Panc1 (cell line): Measurements from ENCODE around the gene HABP2.

Experiments
- TCF7L2 ChIP-seq: IDR thresholded peaks from 2 replicates; pipeline ENCODE4 v1.6.1; 2011; ENCODE audit warnings: mild to moderate bottlenecking, low read depth, low read length, inconsistent platforms
- TF ChIP-seq, protein P1 (sequence below), 2 experiments: IDR thresholded peaks; 2 replicates each; pipeline ENCODE4 v1.6.1; 2011 to 2012; ENCODE audit warnings: low read depth in 2 of 2, control low read depth in 1 of 2, low read length in 1 of 2, mild to moderate bottlenecking in 1 of 2, moderate library complexity in 1 of 2; ENCODE audit not compliant: insufficient read depth in 1 of 2

DNA sequence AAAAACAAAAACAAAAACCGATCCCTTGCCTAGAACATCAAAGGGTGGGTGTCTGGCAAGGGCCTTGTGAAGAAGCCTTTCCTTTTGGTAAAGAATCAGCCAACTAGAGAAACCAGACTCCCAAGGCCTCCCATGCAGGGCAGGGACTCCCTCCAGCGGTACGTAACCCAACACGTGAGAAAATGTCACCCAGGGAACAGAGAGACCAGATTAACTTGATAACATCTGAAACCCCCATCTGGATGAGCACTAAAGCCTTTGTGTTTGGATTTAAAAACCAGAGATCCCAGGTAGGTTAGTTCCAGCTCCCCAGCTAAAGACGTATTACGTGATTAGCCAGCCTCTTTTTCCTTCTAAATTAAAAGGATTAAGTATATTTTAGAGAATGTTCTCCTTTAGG is 3.0 kb upstream of the HABP2 start:
- TF ChIP-seq, protein P1, sequence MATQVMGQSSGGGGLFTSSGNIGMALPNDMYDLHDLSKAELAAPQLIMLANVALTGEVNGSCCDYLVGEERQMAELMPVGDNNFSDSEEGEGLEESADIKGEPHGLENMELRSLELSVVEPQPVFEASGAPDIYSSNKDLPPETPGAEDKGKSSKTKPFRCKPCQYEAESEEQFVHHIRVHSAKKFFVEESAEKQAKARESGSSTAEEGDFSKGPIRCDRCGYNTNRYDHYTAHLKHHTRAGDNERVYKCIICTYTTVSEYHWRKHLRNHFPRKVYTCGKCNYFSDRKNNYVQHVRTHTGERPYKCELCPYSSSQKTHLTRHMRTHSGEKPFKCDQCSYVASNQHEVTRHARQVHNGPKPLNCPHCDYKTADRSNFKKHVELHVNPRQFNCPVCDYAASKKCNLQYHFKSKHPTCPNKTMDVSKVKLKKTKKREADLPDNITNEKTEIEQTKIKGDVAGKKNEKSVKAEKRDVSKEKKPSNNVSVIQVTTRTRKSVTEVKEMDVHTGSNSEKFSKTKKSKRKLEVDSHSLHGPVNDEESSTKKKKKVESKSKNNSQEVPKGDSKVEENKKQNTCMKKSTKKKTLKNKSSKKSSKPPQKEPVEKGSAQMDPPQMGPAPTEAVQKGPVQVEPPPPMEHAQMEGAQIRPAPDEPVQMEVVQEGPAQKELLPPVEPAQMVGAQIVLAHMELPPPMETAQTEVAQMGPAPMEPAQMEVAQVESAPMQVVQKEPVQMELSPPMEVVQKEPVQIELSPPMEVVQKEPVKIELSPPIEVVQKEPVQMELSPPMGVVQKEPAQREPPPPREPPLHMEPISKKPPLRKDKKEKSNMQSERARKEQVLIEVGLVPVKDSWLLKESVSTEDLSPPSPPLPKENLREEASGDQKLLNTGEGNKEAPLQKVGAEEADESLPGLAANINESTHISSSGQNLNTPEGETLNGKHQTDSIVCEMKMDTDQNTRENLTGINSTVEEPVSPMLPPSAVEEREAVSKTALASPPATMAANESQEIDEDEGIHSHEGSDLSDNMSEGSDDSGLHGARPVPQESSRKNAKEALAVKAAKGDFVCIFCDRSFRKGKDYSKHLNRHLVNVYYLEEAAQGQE (IDR thresholded peaks at IDR 0.05; ENCODE audit: insufficient read depth in 1 of 2, low read depth in 2 of 2, low read length in 1 of 2) = no peak
- no peak for TF ChIP-seq TCF7L2
